IMR-90 (cell line): ENCODE measurements around the gene TMEM53. TPM values are rescaled to one million over a fixed set of nuclear protein-coding genes. Genes with fewer than 3 reads are reported as not detected.
A peak's percentile ranks its signal among the peaks of the same experiment; 100 is the strongest.

Experiments used
- ATAC-seq: fragments of 200-7000 bp; cut with Tn5 transposase; 2 replicates; pipeline ENCODE4 v1.9.1; 2020; ENCODE audit warnings: low read depth, mild to moderate bottlenecking, moderate library complexity
- BruUV-seq: library from RNA; stranded (reverse); fragments of 400-500 nt; replicated peaks from 2 replicates; lab custom pipeline; 2021; lab: Mats Ljungman, UMichigan
- CTCF ChIA-PET: fragments of 300-600 bp; formaldehyde crosslinking; extraction: SDS; loops from one replicate; lab custom pipeline; 2021; ENCODE audit warnings: antibody characterized with exemption; lab: Yijun Ruan, JAX
- POLR2A ChIA-PET: fragments of 300-600 bp; sonication (Branson Sonifier 250); formaldehyde crosslinking; loops from one replicate; lab custom pipeline; 2022; ENCODE audit warnings: antibody characterized with exemption; ENCODE audit not compliant: unreplicated experiment; lab: Charles Lee
- DNase-seq: peaks from one replicate; pipeline ENCODE4 v3.0.0; 2013
- H2AFZ ChIP-seq: replicated peaks from 2 replicates; pipeline ENCODE3; 2013; ENCODE audit warnings: low read length, mild to moderate bottlenecking; ENCODE audit not compliant: poor library complexity
- H2AK5ac ChIP-seq: 2 replicates; pipeline ENCODE4 v1.6.1; 2013; ENCODE audit warnings: low read depth, low read length, inconsistent platforms
- H2AK9ac ChIP-seq: replicated peaks from 2 replicates; pipeline ENCODE3; 2013; ENCODE audit warnings: mild to moderate bottlenecking, low read depth, low read length, moderate library complexity; ENCODE audit not compliant: poor library complexity
- H2BK120ac ChIP-seq: 2 replicates; pipeline ENCODE4 v1.6.1; 2013; ENCODE audit warnings: low read depth, low read length, inconsistent platforms
- H2BK15ac ChIP-seq: 3 replicates; pipeline ENCODE4 v1.6.1; 2013; ENCODE audit warnings: low read depth, low read length, inconsistent platforms
- H2BK20ac ChIP-seq: 2 replicates; pipeline ENCODE4 v1.6.1; 2013; ENCODE audit warnings: low read depth, mild to moderate bottlenecking, inconsistent platforms, low read length, moderate library complexity
- H2BK5ac ChIP-seq: 2 replicates; pipeline ENCODE4 v1.6.1; 2013; ENCODE audit warnings: mild to moderate bottlenecking, low read depth, low read length, inconsistent platforms; ENCODE audit not compliant: poor library complexity, severe bottlenecking
- H3K14ac ChIP-seq: replicated peaks from 2 replicates; pipeline ENCODE4 v1.6.1; 2013; ENCODE audit warnings: low read depth, low read length, inconsistent platforms
- H3K18ac ChIP-seq: 2 replicates; pipeline ENCODE4 v1.6.1; 2013; ENCODE audit warnings: low read depth, low read length, control low read depth
- H3K23ac ChIP-seq: 2 replicates; pipeline ENCODE4 v1.6.1; 2013; ENCODE audit warnings: low read depth, low read length, inconsistent platforms
- H3K27ac ChIP-seq: 2 replicates; pipeline ENCODE4 v1.5.1; 2013; ENCODE audit warnings: mild to moderate bottlenecking, control low read depth, low read length; ENCODE audit not compliant: insufficient read depth
- H3K27me3 ChIP-seq: 2 replicates; pipeline ENCODE4 v1.6.1; 2013; ENCODE audit warnings: low read length; ENCODE audit not compliant: control insufficient read depth, insufficient read depth
- H3K36me3 ChIP-seq: 2 replicates; pipeline ENCODE4 v1.6.1; 2013; ENCODE audit warnings: low read length, mixed read lengths; ENCODE audit not compliant: control insufficient read depth, insufficient read depth
- H3K4ac ChIP-seq: 2 replicates; pipeline ENCODE4 v1.6.1; 2013; ENCODE audit warnings: low read depth, low read length, inconsistent platforms
- H3K4me1 ChIP-seq: 2 replicates; pipeline ENCODE4 v1.6.1; 2013; ENCODE audit warnings: low read length, mixed read lengths; ENCODE audit not compliant: control insufficient read depth, insufficient read depth
- H3K4me2 ChIP-seq: 2 replicates; pipeline ENCODE4 v1.6.1; 2013; ENCODE audit warnings: low read depth, mild to moderate bottlenecking, control low read depth, low read length, moderate library complexity
- H3K4me3 ChIP-seq: 2 replicates; pipeline ENCODE4 v1.5.1; 2013; ENCODE audit warnings: low read depth, mild to moderate bottlenecking, control low read depth, low read length, moderate library complexity; ENCODE audit not compliant: insufficient read depth
- H3K56ac ChIP-seq: 2 replicates; pipeline ENCODE4 v1.6.1; 2013; ENCODE audit warnings: low read length, inconsistent platforms; ENCODE audit not compliant: insufficient read depth; ENCODE audit errors: extremely low read depth
- H3K79me1 ChIP-seq, 2 experiments: 2 replicates each; pipeline ENCODE4 v1.6.1; 2013; ENCODE audit warnings: low read length in 2 of 2, inconsistent platforms in 1 of 2, low read depth in 1 of 2
- H3K9ac ChIP-seq: 2 replicates; pipeline ENCODE4 v1.6.1; 2013; ENCODE audit warnings: low read depth, low read length, control low read depth
- H3K9me1 ChIP-seq: 2 replicates; pipeline ENCODE4 v1.6.1; 2013; ENCODE audit warnings: low read length, inconsistent platforms; ENCODE audit not compliant: insufficient read depth
- H3K9me3 ChIP-seq: 2 replicates; pipeline ENCODE4 v1.6.1; 2013; ENCODE audit warnings: low read length; ENCODE audit not compliant: control insufficient read depth, insufficient read depth
- H4K20me1 ChIP-seq: 2 replicates; pipeline ENCODE4 v1.6.1; 2013; ENCODE audit warnings: low read length, inconsistent platforms; ENCODE audit not compliant: insufficient read depth
- H4K5ac ChIP-seq: 2 replicates; pipeline ENCODE4 v1.6.1; 2013; ENCODE audit warnings: mild to moderate bottlenecking, low read depth, low read length, control low read depth
- H4K8ac ChIP-seq, 2 experiments: 2 replicates each; pipeline ENCODE4 v1.6.1; 2013; ENCODE audit warnings: low read depth in 2 of 2, low read length in 2 of 2, control low read depth in 1 of 2, inconsistent platforms in 1 of 2
- H4K91ac ChIP-seq: 2 replicates; pipeline ENCODE4 v1.6.1; 2013; ENCODE audit warnings: low read depth, low read length, inconsistent platforms; ENCODE audit not compliant: insufficient read depth
- BHLHE40 ChIP-seq: fragments of 150-350 bp; IDR thresholded peaks from 2 replicates; pipeline ENCODE4 v1.6.1; 2016; ENCODE audit warnings: mild to moderate bottlenecking, low read depth, low read length
- CEBPB ChIP-seq: IDR thresholded peaks from 2 replicates; pipeline ENCODE4 v1.6.1; 2012; ENCODE audit warnings: low read depth, low read length, improper control_type of control experiment
- CHD1 ChIP-seq: IDR thresholded peaks from 2 replicates; pipeline ENCODE4 v1.6.1; 2012; ENCODE audit warnings: low read depth, low read length, improper control_type of control experiment
- CTCF ChIP-seq: conservative IDR thresholded peaks from 2 replicates; pipeline ENCODE4 v1.5.1; 2012; ENCODE audit warnings: mild to moderate bottlenecking, low read depth, low read length, improper control_type of control experiment
- ELK1 ChIP-seq: fragments of 150-350 bp; IDR thresholded peaks from 2 replicates; pipeline ENCODE4 v1.6.1; 2016; ENCODE audit warnings: low read depth, mild to moderate bottlenecking, low read length, moderate library complexity, borderline replicate concordance
- MXI1 ChIP-seq: IDR thresholded peaks from 2 replicates; pipeline ENCODE4 v1.6.1; 2012; ENCODE audit warnings: low read depth, mild to moderate bottlenecking, low read length, moderate library complexity, borderline replicate concordance
- RAD21 ChIP-seq: IDR thresholded peaks from 2 replicates; pipeline ENCODE4 v1.6.1; 2012; ENCODE audit warnings: low read length, improper control_type of control experiment
- RCOR1 ChIP-seq: IDR thresholded peaks from 2 replicates; pipeline ENCODE4 v1.6.1; 2012; ENCODE audit warnings: mild to moderate bottlenecking, low read length, improper control_type of control experiment; ENCODE audit not compliant: insufficient replicate concordance
- RFX5 ChIP-seq: IDR thresholded peaks from 2 replicates; pipeline ENCODE4 v1.8.0; 2012; ENCODE audit warnings: low read depth, mild to moderate bottlenecking, low read length, moderate library complexity
- WGBS, 2 experiments: methylation state at CpG; one replicate each; pipeline versions ENCODE4 v1.1.5 to v1.1.7; 2013; ENCODE audit warnings: missing lambda C conversion rate in 2 of 2; ENCODE audit not compliant: insufficient read length in 1 of 2; ENCODE audit errors: extremely low coverage in 2 of 2; 5-methylcytosine and 5-hydroxymethylcytosine counted together
- dilution Hi-C: fragments of 300-500 bp; cut with HindIII; formaldehyde crosslinking; loops from one replicate; pipeline ENCODE4 v1.14.3; 2018; ENCODE audit warnings: low sequenced_read_pairs; ENCODE audit not compliant: unreplicated experiment
- in situ Hi-C: fragments of 300-500 bp; cut with MboI; formaldehyde crosslinking; loops from 3 replicates; pipeline ENCODE4 v1.14.3; 2019; ENCODE audit warnings: low sequenced_read_pairs, inconsistent platforms, mixed read lengths
- intact Hi-C: fragments of 100-400 bp; cut with micrococcal nuclease; formaldehyde crosslinking; loops from 2 replicates; pipeline ENCODE4 v1.10.0; 2022
- polyA plus RNA-seq, 3 experiments: library from polyadenylated mRNA; depleted of rRNA; stranded (reverse); fragments of >200 nt; gene quantifications; 2 replicates each; pipeline ENCODE4 v1.2.3, GENCODE V29; 2012; ENCODE audit warnings: low replicate concordance in 1 of 3
- total RNA-seq: library from RNA; depleted of rRNA; stranded (reverse); fragments of >200 nt; gene quantifications from 2 replicates; pipeline ENCODE4 v1.2.3, GENCODE V29; 2012

TMEM53 gene
- total and polyA plus RNA-seq, 2 of the 4 experiments (the other 2 are of a cell fraction) = 2.7 to 6.3 TPM

GRCh38 chr1:44619261-44619900, 54.9 kb downstream of the TMEM53 start:
- dilution Hi-C loops (no loop called here), intact Hi-C loops (no loop called here), in situ Hi-C loops (no loop called here)
- Histone ChIP-seq H3K79me1 (no peaks in the 10 kb centered on the region), H2BK15ac (0 out of 3 replicates have a peak overlapping the region, but pooled peaks have one; percentile 71), H3K56ac (no peak overlapping the region), H3K9me1 (peaks cover 15% of the 10 kb centered on the region), H3K14ac (peak overlapping the region; percentile 24; the same call in 1 of the 2 replicates), H3K36me3 (no peaks in the 10 kb centered on the region), H4K8ac (peak overlapping the region in 1 of 2 experiments; percentile 49; a peak in 1 of 4 replicates), H4K5ac (peak overlapping the region; percentile 33; the same call in 1 of the 2 replicates), H2BK120ac (peak overlapping the region; percentile 60; the same call in 1 of the 2 replicates), H3K27me3 (peaks cover 24% of the 10 kb centered on the region), H3K4me3 (no peak overlapping the region), H2BK5ac (peak overlapping the region; percentile 16), H3K9me3 (no peaks in the 10 kb centered on the region), H2AFZ (peak overlapping the region; percentile 64), H3K27ac (no peak overlapping the region; the same call in 1 of the 2 replicates), H4K91ac (peak overlapping the region; percentile 18; the same call in 1 of the 2 replicates), H2AK9ac (no peak overlapping the region), H2AK5ac (peak overlapping the region; percentile 44; the same call in 1 of the 2 replicates), H3K23ac (peak overlapping the region; percentile 40; the same call in 1 of the 2 replicates), H3K4ac (peak overlapping the region; percentile 44; the same call in 1 of the 2 replicates), H3K4me2 (peak overlapping the region; percentile 44; the same call in 1 of the 2 replicates), H3K9ac (no peak overlapping the region), H3K4me1 (peaks cover 23% of the 10 kb centered on the region), H2BK20ac (peak overlapping the region; percentile 51; the same call in 1 of the 2 replicates), H4K20me1 (no peaks in the 10 kb centered on the region), H3K18ac (peak overlapping the region; percentile 0; the same call in 1 of the 2 replicates)
- ChIA-PET CTCF (interaction anchor here (0.6 kb wide), 1 partner anchor 183 kb away, joined by 5 read pairs; no protein-coding TSS in a partner anchor), POLR2A (no interaction called here)
- DNase-seq = peak; percentile 49
- no CpG with 5 or more reads among the region's 12 CpGs for WGBS, 2 experiments
- no TSS peak for BruUV-seq
- ATAC-seq = peak; percentile 50
- TF ChIP-seq CTCF = no peak
- no peak for TF ChIP-seq CEBPB
- TF ChIP-seq RFX5 = no peak
- no peak for TF ChIP-seq BHLHE40
- TF ChIP-seq RCOR1 = no peak
- TF ChIP-seq ELK1 = no peak
- no peak for TF ChIP-seq CHD1
- no peak for TF ChIP-seq RAD21
- no peak for TF ChIP-seq MXI1
